Mesothelial cell of epicardium (in vitro differentiated cells): ENCODE measurements around the gene PHACTR1. TPM values are rescaled to one million over a fixed set of nuclear protein-coding genes. Genes with fewer than 3 reads are reported as not detected.

Experiments used
- DNase-seq, 2 experiments: peaks; one replicate each; pipeline ENCODE4 v3.0.0; 2021; ENCODE audit warnings: low spot score in 2 of 2; ENCODE audit not compliant: unreplicated experiment in 2 of 2
- H3K27ac Mint-ChIP-seq: 2 replicates; pipeline ENCODE4 v1.8.0; 2021; ENCODE audit warnings: mixed read lengths
- H3K27me3 Mint-ChIP-seq: 2 replicates; pipeline ENCODE4 v1.8.0; 2021; ENCODE audit warnings: low read depth, mixed read lengths
- H3K36me3 Mint-ChIP-seq: 2 replicates; pipeline ENCODE4 v1.8.0; 2021; ENCODE audit warnings: mixed read lengths
- H3K4me1 Mint-ChIP-seq: 2 replicates; pipeline ENCODE4 v1.8.0; 2021; ENCODE audit warnings: mixed read lengths
- H3K4me3 Mint-ChIP-seq: 2 replicates; pipeline ENCODE4 v1.8.0; 2021; ENCODE audit warnings: mild to moderate bottlenecking, moderate library complexity, mixed read lengths
- H3K9me3 Mint-ChIP-seq: 2 replicates; pipeline ENCODE4 v1.8.0; 2021; ENCODE audit warnings: mixed read lengths
- total RNA-seq: library from RNA; stranded (reverse); gene quantifications from 3 replicates; pipeline ENCODE4 v1.2.1, GENCODE V29; 2021
- TF ChIP-seq, protein P1 (sequence below): fragments of 200-600 bp; sonication (generic); IDR thresholded peaks from one replicate; pipeline ENCODE4 v1.5.0; 2021; ENCODE audit warnings: antibody characterized with exemption; ENCODE audit not compliant: unreplicated experiment

The PHACTR1 gene
- total RNA-seq, 1 donor from 2014 or later = 0.76 TPM

DNA sequence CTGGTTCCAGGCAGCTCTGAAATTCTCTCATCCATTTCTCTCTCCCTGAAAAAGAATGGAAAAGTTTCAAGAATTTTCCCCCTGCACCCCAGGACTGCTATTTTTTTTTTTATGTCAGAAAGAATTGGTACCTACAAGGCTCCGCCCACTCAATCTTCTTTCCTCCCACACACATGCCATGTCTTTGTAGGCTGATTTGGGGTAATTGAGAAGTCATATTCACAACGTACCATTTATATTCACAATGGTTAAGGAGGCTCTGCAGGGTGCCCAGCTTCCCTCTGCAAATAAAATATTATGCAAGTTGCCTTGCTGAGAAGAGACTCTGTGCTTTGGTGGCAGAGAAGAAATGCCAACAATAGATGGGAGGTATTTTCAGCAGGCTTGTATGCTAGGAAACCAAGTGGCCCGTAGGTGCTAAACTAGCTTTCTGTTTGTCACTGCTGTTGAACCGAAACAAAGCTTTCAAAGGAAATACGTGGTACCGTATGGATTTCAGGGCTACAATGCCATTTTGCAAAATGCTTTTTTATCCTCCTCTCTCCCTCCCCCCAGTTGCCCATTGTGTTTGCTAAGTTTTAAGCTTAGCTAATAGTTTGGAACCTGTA is 150.0 kb downstream of the PHACTR1 start:
- H3K4me1 Mint-ChIP-seq = no peaks in the 10 kb centered on the region
- DNase-seq = no peak
- H3K9me3 Mint-ChIP-seq = no peaks in the 10 kb centered on the region
- H3K27ac Mint-ChIP-seq = no peak overlapping the region
- no peaks in the 10 kb centered on the region for H3K36me3 Mint-ChIP-seq
- H3K27me3 Mint-ChIP-seq = peaks cover 37% of the 10 kb centered on the region
- H3K4me3 Mint-ChIP-seq = no peak overlapping the region
- TF ChIP-seq, protein P1, sequence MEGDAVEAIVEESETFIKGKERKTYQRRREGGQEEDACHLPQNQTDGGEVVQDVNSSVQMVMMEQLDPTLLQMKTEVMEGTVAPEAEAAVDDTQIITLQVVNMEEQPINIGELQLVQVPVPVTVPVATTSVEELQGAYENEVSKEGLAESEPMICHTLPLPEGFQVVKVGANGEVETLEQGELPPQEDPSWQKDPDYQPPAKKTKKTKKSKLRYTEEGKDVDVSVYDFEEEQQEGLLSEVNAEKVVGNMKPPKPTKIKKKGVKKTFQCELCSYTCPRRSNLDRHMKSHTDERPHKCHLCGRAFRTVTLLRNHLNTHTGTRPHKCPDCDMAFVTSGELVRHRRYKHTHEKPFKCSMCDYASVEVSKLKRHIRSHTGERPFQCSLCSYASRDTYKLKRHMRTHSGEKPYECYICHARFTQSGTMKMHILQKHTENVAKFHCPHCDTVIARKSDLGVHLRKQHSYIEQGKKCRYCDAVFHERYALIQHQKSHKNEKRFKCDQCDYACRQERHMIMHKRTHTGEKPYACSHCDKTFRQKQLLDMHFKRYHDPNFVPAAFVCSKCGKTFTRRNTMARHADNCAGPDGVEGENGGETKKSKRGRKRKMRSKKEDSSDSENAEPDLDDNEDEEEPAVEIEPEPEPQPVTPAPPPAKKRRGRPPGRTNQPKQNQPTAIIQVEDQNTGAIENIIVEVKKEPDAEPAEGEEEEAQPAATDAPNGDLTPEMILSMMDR = no peak

DNA sequence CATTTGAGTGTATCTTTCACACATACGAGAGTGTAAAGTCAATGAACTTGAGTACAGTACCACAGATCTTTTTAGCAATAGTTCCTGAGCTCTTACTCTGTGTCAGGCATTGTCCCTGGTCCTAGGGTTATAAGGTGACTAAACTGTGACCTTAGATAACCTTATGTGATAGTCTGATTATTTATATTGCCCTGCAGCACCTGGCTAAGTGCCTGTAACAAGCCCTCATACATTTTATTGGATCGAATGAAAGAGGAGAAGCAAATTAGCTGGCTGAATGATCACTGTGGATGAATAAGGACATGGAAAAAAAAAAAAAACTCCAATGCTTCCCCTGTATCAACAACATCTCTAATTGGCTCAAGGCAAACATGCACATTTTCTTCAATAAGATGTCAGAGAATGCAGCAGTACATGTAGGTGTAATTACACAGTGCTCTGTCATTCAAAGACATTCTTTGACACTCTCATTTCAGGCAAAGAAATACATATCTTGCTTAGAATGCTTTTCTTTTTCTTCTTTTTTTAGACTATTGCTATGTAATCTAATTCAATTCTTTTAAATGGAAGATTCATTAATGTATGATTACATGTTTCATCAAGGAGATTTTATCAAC is 153.4 kb downstream of the PHACTR1 start:
- Mint-ChIP-seq H3K27ac (no peak overlapping the region), H3K9me3 (no peaks in the 10 kb centered on the region), H3K36me3 (no peaks in the 10 kb centered on the region), H3K27me3 (peaks cover 46% of the 10 kb centered on the region), H3K4me3 (no peak overlapping the region), H3K4me1 (no peaks in the 10 kb centered on the region)
- DNase-seq = no peak
- TF ChIP-seq, protein P1 = no peak

DNA sequence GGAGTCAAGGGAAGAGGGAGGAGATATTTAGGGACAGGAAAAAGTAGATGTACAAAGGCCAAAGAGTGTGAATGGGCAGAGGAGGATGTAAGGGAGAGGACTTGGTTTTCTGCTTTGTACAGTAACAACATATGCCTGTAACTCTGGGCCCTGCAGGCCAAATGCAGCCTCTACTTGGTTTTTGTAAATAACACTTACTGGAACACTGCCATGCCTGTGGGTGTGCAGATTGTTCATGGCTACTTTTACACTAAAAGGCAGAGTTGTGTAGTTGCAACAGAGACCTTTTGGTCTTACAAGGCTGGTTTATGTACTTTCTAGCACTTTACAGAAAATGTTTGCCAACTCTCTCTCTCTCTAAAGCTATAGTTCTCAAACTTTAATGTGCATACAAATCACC is 157.1 kb downstream of the PHACTR1 start:
- Mint-ChIP-seq H3K9me3 (no peaks in the 10 kb centered on the region), H3K27ac (no peak overlapping the region), H3K4me1 (no peaks in the 10 kb centered on the region), H3K36me3 (no peaks in the 10 kb centered on the region), H3K4me3 (no peak overlapping the region), H3K27me3 (peaks cover 37% of the 10 kb centered on the region)
- TF ChIP-seq, protein P1 = no peak
- DNase-seq = no peak

DNA sequence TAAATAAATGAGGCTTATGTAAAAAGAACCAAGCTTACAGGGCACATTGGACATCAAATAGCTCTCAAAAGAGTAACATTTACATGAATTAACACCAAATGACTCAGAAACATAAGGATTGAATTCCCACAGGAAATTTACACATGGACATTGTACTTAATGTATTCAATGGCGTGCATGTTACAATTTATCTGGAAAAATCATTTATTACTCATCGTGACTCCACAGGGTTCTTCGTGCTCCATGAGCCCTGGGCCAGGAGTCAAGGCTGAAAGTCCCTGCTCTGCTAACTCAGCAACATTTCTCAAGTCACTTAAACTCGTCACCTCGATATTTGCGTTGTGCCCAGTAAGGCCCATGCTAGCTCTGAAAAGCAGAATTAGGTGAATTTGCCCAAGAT is 158.5 kb downstream of the PHACTR1 start:
- no peak overlapping the region for H3K4me3 Mint-ChIP-seq
- no peak overlapping the region for H3K27ac Mint-ChIP-seq
- DNase-seq = no peak
- no peaks in the 10 kb centered on the region for H3K36me3 Mint-ChIP-seq
- no peaks in the 10 kb centered on the region for H3K4me1 Mint-ChIP-seq
- TF ChIP-seq, protein P1 = no peak
- H3K9me3 Mint-ChIP-seq = no peaks in the 10 kb centered on the region
- H3K27me3 Mint-ChIP-seq = peaks cover 50% of the 10 kb centered on the region

DNA sequence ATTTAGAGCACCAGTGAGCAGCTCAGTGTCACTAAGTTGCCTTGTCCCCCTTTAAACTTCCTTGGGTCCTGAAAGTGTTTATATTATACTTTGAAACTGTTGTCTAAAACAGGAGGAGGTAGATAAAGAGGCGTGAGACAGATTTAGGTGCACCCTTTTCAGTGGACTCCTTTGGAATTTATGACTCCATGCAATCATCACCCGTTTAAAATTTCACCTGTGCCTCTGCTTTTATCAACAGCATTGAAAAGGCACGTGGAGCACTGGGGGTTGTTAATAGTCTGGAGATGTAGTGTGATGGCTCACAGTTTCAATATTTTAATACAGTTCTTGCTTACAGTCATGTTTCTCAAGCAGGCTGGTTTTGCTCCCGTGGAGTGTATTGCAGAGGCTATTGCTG is 162.2 kb downstream of the PHACTR1 start:
- DNase-seq = no peak
- Mint-ChIP-seq H3K27me3 (peaks cover 29% of the 10 kb centered on the region), H3K27ac (no peak overlapping the region), H3K4me1 (no peaks in the 10 kb centered on the region), H3K36me3 (no peaks in the 10 kb centered on the region), H3K9me3 (no peaks in the 10 kb centered on the region), H3K4me3 (no peak overlapping the region)
- TF ChIP-seq, protein P1 = no peak
